K562 (cell line): ENCODE results near the gene FGF14. TPM values are rescaled to one million over a fixed set of nuclear protein-coding genes. Genes with fewer than 3 reads are reported as not detected.

ENCODE experiments used
- NCOA6 ChIP-seq: fragments of 450-650 bp; IDR thresholded peaks from 2 replicates; pipeline ENCODE4 v1.6.1; 2017; ENCODE audit warnings: mild to moderate bottlenecking
- polyA plus RNA-seq, 8 experiments: library from polyadenylated mRNA; depleted of rRNA in 4 of 8; stranded (reverse) in 5 of 8; unstranded in 3 of 8; fragments of >200 nt; fragmentation: Nextera tagmentation in 2 of 8; fragmentation: Illumina TruSeq in 1 of 8; extraction: Ambion mirVana in 2 of 8; extraction: Trizol in 1 of 8; gene quantifications; 2 replicates each; pipeline versions ENCODE4 v1.2.1 to v1.2.3, GENCODE V29; 2011 to 2014; ENCODE audit warnings: inconsistent platforms in 1 of 8, missing spikeins in 1 of 8
- total RNA-seq, 7 experiments: library from RNA; depleted of rRNA in 6 of 7; stranded (reverse); fragments of >200 nt in 6 of 7; fragmentation: Illumina TruSeq in 2 of 7; extraction: Trizol in 2 of 7; gene quantifications; 2 replicates each; pipeline versions ENCODE4 v1.2.1 to v1.2.3, GENCODE V29; 2011 to 2021; ENCODE audit warnings: low replicate concordance in 1 of 7
- TF ChIP-seq, protein P1 (sequence below), 2 experiments: fragments of 450-650 bp in 1 of 2; sonication (generic) in 1 of 2; formaldehyde crosslinking in 1 of 2; IDR thresholded peaks; 2 replicates each; pipeline versions ENCODE4 v1.7.1 to v1.9.0; 2016 to 2022; ENCODE audit warnings: inconsistent platforms in 1 of 2, mild to moderate bottlenecking in 1 of 2, missing genetic modification reagents in 1 of 2

The FGF14 gene
- total and polyA plus RNA-seq, 9 of the 15 experiments (the other 6 are each of a cell fraction or from before 2014, with no cell fraction given), result not detected

DNA sequence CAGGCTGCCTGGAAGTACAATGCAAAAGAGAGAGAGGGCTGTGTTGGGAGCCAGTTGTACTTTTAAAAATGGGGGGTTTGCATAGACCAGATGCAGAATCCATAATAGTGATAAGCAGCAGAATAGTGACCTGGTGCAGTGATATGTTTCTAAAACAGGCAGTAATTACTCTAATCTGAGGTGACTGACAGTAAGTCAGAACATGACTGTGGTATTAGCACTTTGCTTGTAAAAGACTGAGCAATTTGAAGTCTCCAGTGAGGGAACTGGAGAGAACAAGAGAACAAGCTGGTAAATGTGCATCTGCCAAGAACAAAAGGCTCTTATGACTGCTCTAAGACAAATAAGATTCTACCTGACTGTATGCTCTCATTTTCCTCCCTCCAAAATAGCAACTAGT, 565.9 kb downstream of the FGF14 start (continued):
- TF ChIP-seq, protein P1, sequence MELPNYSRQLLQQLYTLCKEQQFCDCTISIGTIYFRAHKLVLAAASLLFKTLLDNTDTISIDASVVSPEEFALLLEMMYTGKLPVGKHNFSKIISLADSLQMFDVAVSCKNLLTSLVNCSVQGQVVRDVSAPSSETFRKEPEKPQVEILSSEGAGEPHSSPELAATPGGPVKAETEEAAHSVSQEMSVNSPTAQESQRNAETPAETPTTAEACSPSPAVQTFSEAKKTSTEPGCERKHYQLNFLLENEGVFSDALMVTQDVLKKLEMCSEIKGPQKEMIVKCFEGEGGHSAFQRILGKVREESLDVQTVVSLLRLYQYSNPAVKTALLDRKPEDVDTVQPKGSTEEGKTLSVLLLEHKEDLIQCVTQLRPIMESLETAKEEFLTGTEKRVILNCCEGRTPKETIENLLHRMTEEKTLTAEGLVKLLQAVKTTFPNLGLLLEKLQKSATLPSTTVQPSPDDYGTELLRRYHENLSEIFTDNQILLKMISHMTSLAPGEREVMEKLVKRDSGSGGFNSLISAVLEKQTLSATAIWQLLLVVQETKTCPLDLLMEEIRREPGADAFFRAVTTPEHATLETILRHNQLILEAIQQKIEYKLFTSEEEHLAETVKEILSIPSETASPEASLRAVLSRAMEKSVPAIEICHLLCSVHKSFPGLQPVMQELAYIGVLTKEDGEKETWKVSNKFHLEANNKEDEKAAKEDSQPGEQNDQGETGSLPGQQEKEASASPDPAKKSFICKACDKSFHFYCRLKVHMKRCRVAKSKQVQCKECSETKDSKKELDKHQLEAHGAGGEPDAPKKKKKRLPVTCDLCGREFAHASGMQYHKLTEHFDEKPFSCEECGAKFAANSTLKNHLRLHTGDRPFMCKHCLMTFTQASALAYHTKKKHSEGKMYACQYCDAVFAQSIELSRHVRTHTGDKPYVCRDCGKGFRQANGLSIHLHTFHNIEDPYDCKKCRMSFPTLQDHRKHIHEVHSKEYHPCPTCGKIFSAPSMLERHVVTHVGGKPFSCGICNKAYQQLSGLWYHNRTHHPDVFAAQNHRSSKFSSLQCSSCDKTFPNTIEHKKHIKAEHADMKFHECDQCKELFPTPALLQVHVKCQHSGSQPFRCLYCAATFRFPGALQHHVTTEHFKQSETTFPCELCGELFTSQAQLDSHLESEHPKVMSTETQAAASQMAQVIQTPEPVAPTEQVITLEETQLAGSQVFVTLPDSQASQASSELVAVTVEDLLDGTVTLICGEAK (IDR thresholded peaks at IDR 0.05), result no peak
- TF ChIP-seq, protein P1 (CRISPR knock-in tag; IDR thresholded peaks at IDR 0.05), result no peak
- no peak for TF ChIP-seq NCOA6
